KMS-11 (cell line): ENCODE data around the gene ATRNL1.

ENCODE experiments used
- H2AFZ ChIP-seq: fragments of 200-600 bp; sonication (generic); 2 replicates; pipeline ENCODE4 v1.6.1; 2016; ENCODE audit warnings: antibody characterized with exemption, mixed run types, low read depth
- H3K27ac ChIP-seq: fragments of 200-600 bp; sonication (generic); 2 replicates; pipeline ENCODE4 v1.6.1; 2016; ENCODE audit warnings: mild to moderate bottlenecking, mixed run types
- H3K27me3 ChIP-seq: fragments of 200-600 bp; sonication (generic); 2 replicates; pipeline ENCODE4 v1.6.1; 2017; ENCODE audit warnings: mild to moderate bottlenecking, low read depth, mixed run types, moderate library complexity; ENCODE audit not compliant: insufficient read depth
- H3K36me3 ChIP-seq: fragments of 200-600 bp; sonication (generic); 2 replicates; pipeline ENCODE4 v1.6.1; 2017; ENCODE audit warnings: mild to moderate bottlenecking, mixed run types; ENCODE audit not compliant: insufficient read depth
- H3K4me1 ChIP-seq: fragments of 200-600 bp; sonication (generic); 2 replicates; pipeline ENCODE4 v1.6.1; 2016; ENCODE audit warnings: mild to moderate bottlenecking, low read depth, mixed run types; ENCODE audit not compliant: poor library complexity, severe bottlenecking
- H3K4me2 ChIP-seq: fragments of 200-600 bp; sonication (generic); 2 replicates; pipeline ENCODE4 v1.7.0; 2016; ENCODE audit warnings: mild to moderate bottlenecking, mixed run types
- H3K4me3 ChIP-seq: fragments of 200-600 bp; sonication (generic); IDR thresholded peaks from 2 replicates; pipeline ENCODE4 v1.6.1; 2017; ENCODE audit warnings: low read depth, low read length, mixed read lengths; ENCODE audit not compliant: insufficient read depth
- H3K79me2 ChIP-seq: fragments of 200-600 bp; sonication (generic); 2 replicates; pipeline ENCODE4 v1.6.1; 2016; ENCODE audit warnings: low read depth, mixed run types; ENCODE audit not compliant: insufficient read depth
- H3K9ac ChIP-seq: fragments of 200-600 bp; sonication (generic); 2 replicates; pipeline ENCODE4 v1.6.1; 2016; ENCODE audit warnings: mild to moderate bottlenecking, mixed run types
- H4K20me1 ChIP-seq: fragments of 200-600 bp; sonication (generic); 2 replicates; pipeline ENCODE4 v1.6.1; 2016; ENCODE audit warnings: mild to moderate bottlenecking, mixed run types; ENCODE audit not compliant: insufficient read depth
- TF ChIP-seq, protein P1 (sequence below): fragments of 200-600 bp; sonication (generic); conservative IDR thresholded peaks from 2 replicates; pipeline ENCODE4 v1.6.1; 2017; ENCODE audit warnings: low read depth, mild to moderate bottlenecking, antibody characterized with exemption, low read length, moderate library complexity, mixed read lengths

Gene ATRNL1

DNA sequence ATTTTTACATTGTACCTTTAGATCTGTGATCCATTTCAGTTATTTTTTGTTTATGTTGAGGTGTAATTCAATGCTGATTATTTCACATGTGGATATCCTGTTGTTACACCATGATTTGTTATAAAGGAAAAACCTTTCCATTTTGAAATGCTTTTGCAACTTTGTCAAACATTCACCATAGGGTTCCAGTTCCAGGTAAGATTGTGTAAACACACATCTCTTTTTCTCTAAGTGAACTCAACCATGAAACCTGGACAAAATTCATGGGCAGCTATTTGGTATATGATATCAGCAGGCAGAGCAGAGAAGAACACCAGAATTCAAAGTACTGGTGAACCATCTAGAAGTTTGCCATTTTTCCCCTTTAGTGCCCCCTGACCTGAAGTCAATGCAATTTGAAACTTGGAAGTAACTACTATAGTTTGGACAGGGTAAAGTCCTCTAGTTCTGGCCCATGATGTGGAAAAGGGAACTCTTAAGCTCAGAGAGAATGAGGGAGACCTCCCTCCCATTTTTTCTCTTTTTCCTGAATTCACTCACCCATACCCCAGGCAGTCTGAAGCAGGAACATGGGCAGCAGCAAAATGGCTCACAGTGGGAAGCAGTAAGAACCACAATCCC, 446.1 kb downstream of the ATRNL1 start:
- Histone ChIP-seq H3K4me3 (no peak overlapping the region), H3K27ac (no peak overlapping the region), H3K36me3 (no peaks in the 10 kb centered on the region), H3K4me1 (no peaks in the 10 kb centered on the region), H4K20me1 (no peaks in the 10 kb centered on the region), H3K4me2 (no peak overlapping the region), H3K9ac (no peak overlapping the region), H3K27me3 (no peaks in the 10 kb centered on the region), H3K79me2 (no peaks in the 10 kb centered on the region), H2AFZ (no peak overlapping the region)
- TF ChIP-seq, protein P1, sequence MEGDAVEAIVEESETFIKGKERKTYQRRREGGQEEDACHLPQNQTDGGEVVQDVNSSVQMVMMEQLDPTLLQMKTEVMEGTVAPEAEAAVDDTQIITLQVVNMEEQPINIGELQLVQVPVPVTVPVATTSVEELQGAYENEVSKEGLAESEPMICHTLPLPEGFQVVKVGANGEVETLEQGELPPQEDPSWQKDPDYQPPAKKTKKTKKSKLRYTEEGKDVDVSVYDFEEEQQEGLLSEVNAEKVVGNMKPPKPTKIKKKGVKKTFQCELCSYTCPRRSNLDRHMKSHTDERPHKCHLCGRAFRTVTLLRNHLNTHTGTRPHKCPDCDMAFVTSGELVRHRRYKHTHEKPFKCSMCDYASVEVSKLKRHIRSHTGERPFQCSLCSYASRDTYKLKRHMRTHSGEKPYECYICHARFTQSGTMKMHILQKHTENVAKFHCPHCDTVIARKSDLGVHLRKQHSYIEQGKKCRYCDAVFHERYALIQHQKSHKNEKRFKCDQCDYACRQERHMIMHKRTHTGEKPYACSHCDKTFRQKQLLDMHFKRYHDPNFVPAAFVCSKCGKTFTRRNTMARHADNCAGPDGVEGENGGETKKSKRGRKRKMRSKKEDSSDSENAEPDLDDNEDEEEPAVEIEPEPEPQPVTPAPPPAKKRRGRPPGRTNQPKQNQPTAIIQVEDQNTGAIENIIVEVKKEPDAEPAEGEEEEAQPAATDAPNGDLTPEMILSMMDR: no peak

DNA sequence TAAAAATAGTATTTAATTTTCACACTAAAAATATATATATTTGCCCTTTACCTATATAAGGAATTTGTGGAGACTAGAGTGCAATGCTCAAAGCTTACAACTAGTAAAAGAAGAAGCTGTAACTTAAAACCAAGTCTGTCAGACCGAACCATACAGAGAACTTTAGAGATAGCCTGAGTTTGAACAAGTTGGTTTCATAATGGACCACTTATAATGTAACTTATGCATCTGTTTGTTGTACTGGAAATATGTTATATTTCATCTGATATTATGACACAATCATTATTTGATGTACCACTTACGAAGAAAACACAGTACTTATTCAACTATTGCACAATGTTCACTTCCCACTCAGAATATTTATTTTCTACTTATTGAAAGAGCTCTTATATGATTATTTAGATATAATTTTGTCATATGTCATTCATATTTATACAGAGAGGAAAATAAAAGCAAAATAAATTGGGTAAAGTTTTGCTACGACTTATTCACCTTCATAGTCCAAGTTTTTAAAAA, 462.8 kb downstream of the ATRNL1 start:
- H2AFZ ChIP-seq: no peak overlapping the region
- H3K4me2 ChIP-seq: no peak overlapping the region
- H3K79me2 ChIP-seq: no peaks in the 10 kb centered on the region
- H3K4me3 ChIP-seq: no peak overlapping the region
- no peak overlapping the region for H3K27ac ChIP-seq
- H3K36me3 ChIP-seq: no peaks in the 10 kb centered on the region
- no peaks in the 10 kb centered on the region for H3K27me3 ChIP-seq
- TF ChIP-seq, protein P1: no peak
- H3K4me1 ChIP-seq: no peaks in the 10 kb centered on the region
- no peak overlapping the region for H3K9ac ChIP-seq
- H4K20me1 ChIP-seq: no peaks in the 10 kb centered on the region

- H3K27ac ChIP-seq: no peak overlapping the region
- no peak overlapping the region for H3K9ac ChIP-seq
- no peaks in the 10 kb centered on the region for H3K79me2 ChIP-seq
- H3K27me3 ChIP-seq: no peaks in the 10 kb centered on the region
- no peak overlapping the region for H3K4me3 ChIP-seq
- H3K4me2 ChIP-seq: no peak overlapping the region
- H3K4me1 ChIP-seq: no peaks in the 10 kb centered on the region
- no peaks in the 10 kb centered on the region for H3K36me3 ChIP-seq
- TF ChIP-seq, protein P1: no peak
- no peaks in the 10 kb centered on the region for H4K20me1 ChIP-seq
- no peak overlapping the region for H2AFZ ChIP-seq
These were observed 465.1 kb downstream of the ATRNL1 start for GRCh38 chr10:115558252-115558651.

DNA sequence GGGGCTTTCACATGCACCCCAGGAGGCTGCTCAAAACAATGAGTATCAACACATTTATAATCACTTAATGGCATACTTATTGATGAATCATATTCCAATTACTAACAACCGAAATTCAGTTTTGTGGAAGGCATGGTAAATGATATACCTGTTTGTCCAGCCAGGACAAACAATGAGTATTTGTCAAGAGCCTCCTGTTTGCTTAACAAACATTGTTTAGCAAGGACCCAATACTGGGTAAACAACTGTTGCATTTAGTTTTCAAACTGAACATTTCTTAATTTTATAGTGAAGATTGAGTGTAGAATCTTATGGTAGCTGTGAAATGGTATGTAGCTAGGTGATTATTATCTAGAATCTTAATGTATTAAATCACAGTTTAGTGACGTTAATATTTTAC, 473.7 kb downstream of the ATRNL1 start:
- Histone ChIP-seq H3K27ac (no peak overlapping the region), H3K9ac (no peak overlapping the region), H3K4me2 (no peak overlapping the region), H4K20me1 (no peaks in the 10 kb centered on the region), H3K27me3 (no peaks in the 10 kb centered on the region), H3K79me2 (no peaks in the 10 kb centered on the region), H3K4me3 (no peak overlapping the region), H3K36me3 (no peaks in the 10 kb centered on the region), H2AFZ (no peak overlapping the region), H3K4me1 (no peaks in the 10 kb centered on the region)
- TF ChIP-seq, protein P1: no peak
